Fibroblast of mammary gland (primary cell): ENCODE data around the gene ATP6V0E1.

Experiments
- DNase-seq: peaks from one replicate; pipeline ENCODE4 v3.0.0-alpha.2; 2010; ENCODE audit warnings: low read depth
- H3K4me3 ChIP-seq: 2 replicates; pipeline ENCODE4 v1.5.1; 2011; ENCODE audit warnings: low read depth, mild to moderate bottlenecking, low read length, moderate library complexity; ENCODE audit not compliant: control insufficient read depth
- CTCF ChIP-seq: conservative IDR thresholded peaks from 2 replicates; pipeline ENCODE4 v1.5.1; 2011; ENCODE audit warnings: low read depth, low read length, inconsistent platforms; ENCODE audit not compliant: control insufficient read depth, insufficient read depth

Gene ATP6V0E1

GRCh38 chr5:172971482-172971881 lies 12.1 kb upstream of the ATP6V0E1 start:
- no peak for DNase-seq
- no peak for TF ChIP-seq CTCF
- H3K4me3 ChIP-seq = no peak overlapping the region

- no peak for TF ChIP-seq CTCF
- no peak overlapping the region for H3K4me3 ChIP-seq
- DNase-seq = no peak
These were observed 11.0 kb upstream of the ATP6V0E1 start for GRCh38 chr5:172972552-172972951.

GRCh38 chr5:172973127-172973916 lies 10.2 kb upstream of the ATP6V0E1 start:
- no peak for TF ChIP-seq CTCF
- DNase-seq = peak; percentile 51
- no peak overlapping the region for H3K4me3 ChIP-seq

- no peak for TF ChIP-seq CTCF
- H3K4me3 ChIP-seq = no peak overlapping the region
- no peak for DNase-seq
These were observed 9.6 kb upstream of the ATP6V0E1 start for GRCh38 chr5:172973931-172974330.

- no peak for TF ChIP-seq CTCF
- H3K4me3 ChIP-seq = no peak overlapping the region
- no peak for DNase-seq
These were observed 8.3 kb upstream of the ATP6V0E1 start for GRCh38 chr5:172975289-172975688.

- no peak for TF ChIP-seq CTCF
- DNase-seq = peak; percentile 67
- H3K4me3 ChIP-seq = no peak overlapping the region
These were observed 3.8 kb upstream of the ATP6V0E1 start for GRCh38 chr5:172979778-172980177.

DNA sequence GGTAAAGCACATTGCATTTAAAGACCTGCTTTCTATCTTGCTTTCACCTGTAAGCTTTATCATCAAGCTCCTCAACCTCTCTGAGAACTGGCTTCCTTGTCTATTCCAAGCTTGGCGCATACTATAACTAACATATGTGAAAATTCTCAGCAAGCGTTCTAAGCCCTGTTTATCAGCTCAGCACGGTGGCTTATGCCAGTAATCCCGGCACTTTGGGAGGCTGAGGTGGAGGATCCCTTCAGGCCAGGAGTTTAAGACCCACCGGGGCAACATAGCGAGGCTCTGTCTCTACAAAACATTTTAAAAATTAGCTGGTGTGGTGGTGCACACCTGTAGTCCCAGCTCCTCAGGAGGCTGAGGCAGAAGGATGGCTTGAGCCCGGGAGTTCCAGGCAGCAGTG lies 1.6 kb upstream of the ATP6V0E1 start:
- H3K4me3 ChIP-seq = no peak overlapping the region
- no peak for TF ChIP-seq CTCF
- no peak for DNase-seq
